Liver (tissue), 10 donors: ENCODE measurements around the gene KCNG3. TPM values are rescaled to one million over a fixed set of nuclear protein-coding genes. Genes with fewer than 3 reads are reported as not detected.

Source experiments
- DNase-seq: peaks from one replicate; pipeline ENCODE4 v3.0.0-alpha.2; 2017; ENCODE audit warnings: low spot score
- H3K27ac ChIP-seq, 2 donors: one replicate each; pipeline ENCODE4 v1.7.0; 2013; ENCODE audit warnings: inconsistent platforms in 2 of 2, low read length in 2 of 2, control low read depth in 1 of 2, low read depth in 1 of 2, mild to moderate bottlenecking in 1 of 2
- H3K27me3 ChIP-seq, 4 donors: one replicate each; pipeline versions ENCODE4 v1.6.1 to v1.7.0; 2013; ENCODE audit warnings: low read length in 3 of 4, inconsistent platforms in 1 of 4, mild to moderate bottlenecking in 1 of 4, moderate library complexity in 1 of 4; ENCODE audit not compliant: control insufficient read depth in 4 of 4, insufficient read depth in 4 of 4
- H3K36me3 ChIP-seq, 4 donors: one replicate each; pipeline versions ENCODE4 v1.6.1 to v1.7.0; 2013; ENCODE audit warnings: low read length in 3 of 4, mild to moderate bottlenecking in 3 of 4, low read depth in 1 of 4, moderate library complexity in 1 of 4; ENCODE audit not compliant: control insufficient read depth in 4 of 4, insufficient read depth in 3 of 4
- H3K4me1 ChIP-seq, 4 donors: one replicate each; pipeline versions ENCODE4 v1.6.1 to v1.7.0; 2013; ENCODE audit warnings: low read length in 3 of 4, mild to moderate bottlenecking in 3 of 4, moderate library complexity in 1 of 4; ENCODE audit not compliant: control insufficient read depth in 4 of 4, insufficient read depth in 4 of 4
- H3K4me3 ChIP-seq, 3 donors: one replicate each; pipeline versions ENCODE4 v1.6.1 to v1.7.0; 2013; ENCODE audit warnings: low read length in 3 of 3, control low read depth in 1 of 3, low read depth in 1 of 3, mild to moderate bottlenecking in 1 of 3
- H3K9ac ChIP-seq, 2 donors: one replicate each; pipeline ENCODE4 v1.7.0; 2013; ENCODE audit warnings: low read length in 2 of 2, mild to moderate bottlenecking in 2 of 2, moderate library complexity in 2 of 2, control low read depth in 1 of 2, low read depth in 1 of 2
- H3K9me3 ChIP-seq, 4 donors: one replicate each; pipeline versions ENCODE4 v1.6.1 to v1.7.0; 2013; ENCODE audit warnings: low read length in 3 of 4; ENCODE audit not compliant: control insufficient read depth in 4 of 4
- ATF3 ChIP-seq: IDR thresholded peaks from 2 replicates; pipeline ENCODE4 v1.6.1; 2016; ENCODE audit warnings: antibody characterized with exemption
- CTCF ChIP-seq: fragments of 150-350 bp; IDR thresholded peaks from 2 replicates; pipeline ENCODE4 v1.5.1; 2017; ENCODE audit warnings: improper control_type of control experiment, low read depth, low read length; ENCODE audit not compliant: missing input control
- EGR1 ChIP-seq, 2 donors: IDR thresholded peaks; 2 replicates each; pipeline ENCODE4 v1.6.1; 2016 to 2018; ENCODE audit warnings: antibody characterized with exemption in 2 of 2, low read depth in 2 of 2
- FOXA1 ChIP-seq: IDR thresholded peaks from 2 replicates; pipeline ENCODE4 v1.6.1; 2016; ENCODE audit warnings: antibody characterized with exemption
- FOXA2 ChIP-seq: IDR thresholded peaks from 2 replicates; pipeline ENCODE4 v1.6.1; 2016; ENCODE audit warnings: antibody characterized with exemption
- GABPA ChIP-seq, 2 donors: IDR thresholded peaks in 1 of 2; conservative IDR thresholded peaks in 1 of 2; 2 replicates each; pipeline ENCODE4 v1.6.1; 2016; ENCODE audit warnings: antibody characterized with exemption in 2 of 2, mild to moderate bottlenecking in 1 of 2, moderate library complexity in 1 of 2
- HNF4A ChIP-seq, 2 donors: conservative IDR thresholded peaks; 2 replicates each; pipeline ENCODE4 v1.6.1; 2016; ENCODE audit warnings: antibody characterized with exemption in 2 of 2, mild to moderate bottlenecking in 2 of 2
- HNF4G ChIP-seq: IDR thresholded peaks from 2 replicates; pipeline ENCODE4 v1.6.1; 2016; ENCODE audit warnings: antibody characterized with exemption
- JUND ChIP-seq, 2 donors: IDR thresholded peaks; 2 replicates each; pipeline ENCODE4 v1.6.1; 2016; ENCODE audit warnings: antibody characterized with exemption in 2 of 2
- MAX ChIP-seq: IDR thresholded peaks from 2 replicates; pipeline ENCODE4 v1.6.1; 2016; ENCODE audit warnings: antibody characterized with exemption
- NR2F2 ChIP-seq: IDR thresholded peaks from 2 replicates; pipeline ENCODE4 v1.6.1; 2016; ENCODE audit warnings: antibody characterized with exemption
- RAD21 ChIP-seq, 2 donors: IDR thresholded peaks; 2 replicates each; pipeline ENCODE4 v1.6.1; 2016; ENCODE audit warnings: antibody characterized with exemption in 2 of 2, mild to moderate bottlenecking in 2 of 2
- REST ChIP-seq: IDR thresholded peaks from 2 replicates; pipeline ENCODE4 v1.6.1; 2016; ENCODE audit warnings: antibody characterized with exemption, mild to moderate bottlenecking
- RXRA ChIP-seq, 2 donors: IDR thresholded peaks; 2 replicates each; pipeline ENCODE4 v1.6.1; 2017 to 2018; ENCODE audit warnings: antibody characterized with exemption in 2 of 2, mild to moderate bottlenecking in 1 of 2
- SP1 ChIP-seq: IDR thresholded peaks from 2 replicates; pipeline ENCODE4 v1.6.1; 2018; ENCODE audit warnings: antibody characterized with exemption, mild to moderate bottlenecking
- TAF1 ChIP-seq: conservative IDR thresholded peaks from 2 replicates; pipeline ENCODE4 v1.6.1; 2016; ENCODE audit warnings: antibody characterized with exemption, mild to moderate bottlenecking
- YY1 ChIP-seq: IDR thresholded peaks from 2 replicates; pipeline ENCODE4 v1.6.1; 2016; ENCODE audit warnings: antibody characterized with exemption, mild to moderate bottlenecking
- ZBTB33 ChIP-seq: IDR thresholded peaks from 2 replicates; pipeline ENCODE4 v1.6.1; 2016; ENCODE audit warnings: antibody characterized with exemption
- WGBS: extraction: QIAGEN DNeasy Blood & Tissue Kit; methylation state at CpG from one replicate; pipeline ENCODE4 v1.1.7; 2013; 5-methylcytosine and 5-hydroxymethylcytosine counted together
- polyA plus RNA-seq, 2 donors: library from polyadenylated mRNA; stranded (reverse) in 1 of 2; unstranded in 1 of 2; fragments of 200-250 nt in 1 of 2; fragments of >200 nt in 1 of 2; fragmentation: Nextera tagmentation in 1 of 2; extraction: Ambion mirVana in 1 of 2; gene quantifications; one replicate each; pipeline versions ENCODE4 v1.2.1 to v1.2.3, GENCODE V29; 2013 to 2015
- small RNA-seq: library from RNA; depleted of rRNA; stranded (forward); fragments of <200 nt; gene quantifications from one replicate; pipeline ENCODE3, GENCODE V24; 2014
- total RNA-seq, 2 donors: library from RNA; depleted of rRNA; stranded (reverse); fragments of >200 nt; gene quantifications; one replicate each; pipeline ENCODE4 v1.2.3, GENCODE V29; 2014
- donor health status: healthy.
- donor health status: healthy.
- donor health status: healthy.
- donor health status: healthy.
- donor health status: healthy.

Gene KCNG3
- total and polyA plus RNA-seq, 4 donors: not detected

- Histone ChIP-seq H3K9me3 (no peaks in the 10 kb centered on the region), H3K36me3 (no peaks in the 10 kb centered on the region), H3K4me1 (no peaks in the 10 kb centered on the region), H3K4me3 (no peak overlapping the region), H3K27ac (no peak overlapping the region), H3K9ac (no peak overlapping the region), H3K27me3 (no peaks in the 10 kb centered on the region)
- TF ChIP-seq NR2F2 (no peak), HNF4A (conservative IDR thresholded peaks at IDR 0.05) (no peak), FOXA1 (no peak), MAX (no peak), RXRA (IDR thresholded peaks at IDR 0.05) (no peak), RAD21 (IDR thresholded peaks at IDR 0.05) (no peak), JUND (IDR thresholded peaks at IDR 0.05) (no peak), FOXA2 (no peak), YY1 (no peak), CTCF (no peak), ZBTB33 (no peak), GABPA (IDR thresholded peaks at IDR 0.05 in 1 of 2, conservative IDR thresholded peaks at IDR 0.05 in 1 of 2) (no peak), REST (no peak), EGR1 (IDR thresholded peaks at IDR 0.05; ENCODE audit: low read depth in 2 of 2) (no peak), TAF1 (no peak), HNF4G (no peak), ATF3 (no peak), SP1 (no peak)
- 90% methylated on average over 1 of the region's 1 CpG for WGBS
- DNase-seq: no peak
Measured at GRCh38 chr2:42392191-42392590, 101.6 kb downstream of the KCNG3 start.

Small RNA genes lying within 50 kb of the gene (small RNA-seq; reads per million reads assigned to genes)
- gene RF00017: not detected
- not detected for gene RF00612

Other genes starting within 250 kb of the KCNG3 start
- 100 to 1,000 TPM in 1 of 2 donors, 10 to 100 TPM in 1; 55.0 to 102 TPM for gene COX7A2L, start 132.8 kb downstream of the KCNG3 start, total RNA-seq
- gene COX7A2L, start 132.8 kb downstream of the KCNG3 start, polyA plus RNA-seq: 10 to 100 TPM; 62.5 to 91.4 TPM
- gene MTA3, start 74.7 kb upstream of the KCNG3 start, total RNA-seq: 10 to 100 TPM in 1 of 2 donors, 1 to 10 TPM in 1; 7.8 to 10.3 TPM
- 1 to 10 TPM; 5.5 to 5.9 TPM for gene MTA3, start 74.7 kb upstream of the KCNG3 start, polyA plus RNA-seq